GM12892 (cell line): ENCODE measurements around the gene EPN2.

Experiments
- POLR2A ChIP-seq: IDR thresholded peaks from 2 replicates; pipeline ENCODE4 v1.6.1; 2011; ENCODE audit warnings: low read depth, low read length, control low read depth
- POLR2AphosphoS5 ChIP-seq: IDR thresholded peaks from 2 replicates; pipeline ENCODE4 v1.6.1; 2011; ENCODE audit warnings: low read depth, low read length, control low read depth

- no peak for TF ChIP-seq POLR2A
- no peak for TF ChIP-seq POLR2AphosphoS5
Measured at GRCh38 chr17:19380481-19381301, 143.5 kb downstream of the EPN2 start.
